Measurements from ENCODE around the gene RIC1. TPM values are rescaled to one million over a fixed set of nuclear protein-coding genes. Genes with fewer than 3 reads are reported as not detected.
"Not testable (repeated sequence)": the region's sequence is repeated elsewhere in the genome, so short reads cannot be mapped to it uniquely, and the experiment has no call there.

RIC1 gene
- total RNA-seq, 2 donors from 2014 or later, result 19.6 to 24.3 TPM

- ATAC-seq (no peak), DNase-seq (no peak)
- no peaks in the 10 kb centered on the region for H3K27me3 Mint-ChIP-seq
- no peak overlapping the region for H3K27ac Mint-ChIP-seq
- H3K36me3 Mint-ChIP-seq (ENCODE audit: low read depth), result peaks cover 19% of the 10 kb centered on the region
- H3K4me1 Mint-ChIP-seq, result peaks cover 8% of the 10 kb centered on the region
- no peaks in the 10 kb centered on the region for H3K9me3 ChIP-seq (ENCODE audit: control insufficient read depth, low read length, poor library complexity, severe bottlenecking)
- H3K4me3 Mint-ChIP-seq, result no peak overlapping the region
Measured at GRCh38 chr9:5721279-5722087, 92.6 kb downstream of the RIC1 start.

GRCh38 chr9:5722679-5723078, 93.8 kb downstream of the RIC1 start:
- not testable (repeated sequence) for H3K27me3 Mint-ChIP-seq; H3K27ac Mint-ChIP-seq; H3K4me3 Mint-ChIP-seq; ATAC-seq; DNase-seq; H3K9me3 ChIP-seq (ENCODE audit: control insufficient read depth, low read length, poor library complexity, severe bottlenecking); H3K4me1 Mint-ChIP-seq
- H3K36me3 Mint-ChIP-seq (ENCODE audit: low read depth), result peaks cover 19% of the 10 kb centered on the region

GRCh38 chr9:5735072-5735471, 106.2 kb downstream of the RIC1 start:
- Mint-ChIP-seq H3K27me3 (no peaks in the 10 kb centered on the region), H3K4me3 (no peak overlapping the region), H3K4me1 (peaks cover 5% of the 10 kb centered on the region), H3K27ac (no peak overlapping the region), H3K36me3 (ENCODE audit: low read depth) (peaks cover 13% of the 10 kb centered on the region)
- ATAC-seq (no peak), DNase-seq (no peak)
- no peaks in the 10 kb centered on the region for H3K9me3 ChIP-seq (ENCODE audit: control insufficient read depth, low read length, poor library complexity, severe bottlenecking)

- Mint-ChIP-seq H3K27ac (no peak overlapping the region), H3K27me3 (no peaks in the 10 kb centered on the region), H3K36me3 (ENCODE audit: low read depth) (peaks cover 11% of the 10 kb centered on the region), H3K4me3 (no peak overlapping the region), H3K4me1 (peaks cover 5% of the 10 kb centered on the region)
- DNase-seq, result no peak
- H3K9me3 ChIP-seq (ENCODE audit: control insufficient read depth, low read length, poor library complexity, severe bottlenecking), result no peaks in the 10 kb centered on the region
- ATAC-seq, result no peak
Measured at GRCh38 chr9:5736563-5737346, 107.8 kb downstream of the RIC1 start.

- Mint-ChIP-seq H3K27ac (no peak overlapping the region), H3K36me3 (ENCODE audit: low read depth) (peaks cover 7% of the 10 kb centered on the region), H3K27me3 (no peaks in the 10 kb centered on the region), H3K4me1 (peaks cover 3% of the 10 kb centered on the region), H3K4me3 (no peak overlapping the region)
- H3K9me3 ChIP-seq (ENCODE audit: control insufficient read depth, low read length, poor library complexity, severe bottlenecking), result no peaks in the 10 kb centered on the region
- DNase-seq, result no peak
- no peak for ATAC-seq
Measured at GRCh38 chr9:5743109-5743508, 114.2 kb downstream of the RIC1 start.

GRCh38 chr9:5748438-5748837, 119.5 kb downstream of the RIC1 start:
- Mint-ChIP-seq H3K27ac (no peak overlapping the region), H3K4me3 (no peak overlapping the region), H3K4me1 (peaks cover 3% of the 10 kb centered on the region), H3K27me3 (no peaks in the 10 kb centered on the region), H3K36me3 (ENCODE audit: low read depth) (peaks cover 3% of the 10 kb centered on the region)
- DNase-seq, result no peak
- no peak for ATAC-seq
- no peaks in the 10 kb centered on the region for H3K9me3 ChIP-seq (ENCODE audit: control insufficient read depth, low read length, poor library complexity, severe bottlenecking)

- H3K4me3 Mint-ChIP-seq, result no peak overlapping the region
- H3K9me3 ChIP-seq (ENCODE audit: control insufficient read depth, low read length, poor library complexity, severe bottlenecking), result no peaks in the 10 kb centered on the region
- peaks cover 3% of the 10 kb centered on the region for H3K4me1 Mint-ChIP-seq
- H3K27me3 Mint-ChIP-seq, result no peaks in the 10 kb centered on the region
- no peak overlapping the region for H3K27ac Mint-ChIP-seq
- H3K36me3 Mint-ChIP-seq (ENCODE audit: low read depth), result peaks cover 3% of the 10 kb centered on the region
- no peak for ATAC-seq
- DNase-seq, result no peak
Measured at GRCh38 chr9:5749306-5749705, 120.4 kb downstream of the RIC1 start.

GRCh38 chr9:5750569-5750968, 121.7 kb downstream of the RIC1 start:
- no peaks in the 10 kb centered on the region for H3K9me3 ChIP-seq (ENCODE audit: control insufficient read depth, low read length, poor library complexity, severe bottlenecking)
- H3K27ac Mint-ChIP-seq, result no peak overlapping the region
- H3K4me3 Mint-ChIP-seq, result no peak overlapping the region
- no peak for DNase-seq
- H3K4me1 Mint-ChIP-seq, result peaks cover 3% of the 10 kb centered on the region
- no peak for ATAC-seq
- peaks cover 3% of the 10 kb centered on the region for H3K36me3 Mint-ChIP-seq (ENCODE audit: low read depth)
- no peaks in the 10 kb centered on the region for H3K27me3 Mint-ChIP-seq

- Mint-ChIP-seq H3K27ac (no peak overlapping the region), H3K4me3 (no peak overlapping the region), H3K4me1 (peaks cover 6% of the 10 kb centered on the region), H3K27me3 (no peaks in the 10 kb centered on the region), H3K36me3 (ENCODE audit: low read depth) (peaks cover 5% of the 10 kb centered on the region)
- no peaks in the 10 kb centered on the region for H3K9me3 ChIP-seq (ENCODE audit: control insufficient read depth, low read length, poor library complexity, severe bottlenecking)
- no peak for DNase-seq
- no peak for ATAC-seq
Measured at GRCh38 chr9:5756633-5757032, 127.7 kb downstream of the RIC1 start.

- H3K27ac Mint-ChIP-seq, result peak overlapping the region; percentile 57
- peaks cover 18% of the 10 kb centered on the region for H3K36me3 Mint-ChIP-seq (ENCODE audit: low read depth)
- H3K27me3 Mint-ChIP-seq, result no peaks in the 10 kb centered on the region
- H3K9me3 ChIP-seq (ENCODE audit: control insufficient read depth, low read length, poor library complexity, severe bottlenecking), result no peaks in the 10 kb centered on the region
- peaks cover 13% of the 10 kb centered on the region for H3K4me1 Mint-ChIP-seq
- DNase-seq (no peak), ATAC-seq (no peak)
- no peak overlapping the region for H3K4me3 Mint-ChIP-seq
Measured at GRCh38 chr9:5760338-5760737, 131.4 kb downstream of the RIC1 start.

- peaks cover 10% of the 10 kb centered on the region for H3K4me1 Mint-ChIP-seq
- peaks cover 23% of the 10 kb centered on the region for H3K36me3 Mint-ChIP-seq (ENCODE audit: low read depth)
- no peaks in the 10 kb centered on the region for H3K27me3 Mint-ChIP-seq
- H3K4me3 Mint-ChIP-seq, result no peak overlapping the region
- DNase-seq, result no peak
- H3K9me3 ChIP-seq (ENCODE audit: control insufficient read depth, low read length, poor library complexity, severe bottlenecking), result no peaks in the 10 kb centered on the region
- ATAC-seq, result no peak
- H3K27ac Mint-ChIP-seq, result peak overlapping the region; percentile 12
Measured at GRCh38 chr9:5762421-5762820, 133.5 kb downstream of the RIC1 start.

GRCh38 chr9:5764130-5764868, 135.4 kb downstream of the RIC1 start:
- peaks cover 18% of the 10 kb centered on the region for H3K4me1 Mint-ChIP-seq
- H3K36me3 Mint-ChIP-seq (ENCODE audit: low read depth), result peaks cover 24% of the 10 kb centered on the region
- H3K27me3 Mint-ChIP-seq, result no peaks in the 10 kb centered on the region
- H3K4me3 Mint-ChIP-seq, result no peak overlapping the region
- H3K27ac Mint-ChIP-seq, result no peak overlapping the region
- ATAC-seq (no peak), DNase-seq (no peak)
- no peaks in the 10 kb centered on the region for H3K9me3 ChIP-seq (ENCODE audit: control insufficient read depth, low read length, poor library complexity, severe bottlenecking)
